Neural cell (in vitro differentiated cells): Measurements from ENCODE around the gene C16orf89. TPM values are rescaled to one million over a fixed set of nuclear protein-coding genes. Genes with fewer than 3 reads are reported as not detected.
A peak's percentile ranks its signal among the peaks of the same experiment; 100 is the strongest.
"Not testable (repeated sequence)": the region's sequence is repeated elsewhere in the genome, so short reads cannot be mapped to it uniquely, and the experiment has no call there.

Source experiments
- H2AFZ ChIP-seq: fragments of 200-600, 300-800 bp; sonication (generic), shearing (Covaris generic); 2 replicates; pipeline ENCODE4 v1.6.0; 2014; ENCODE audit warnings: low read depth, mild to moderate bottlenecking, antibody characterized with exemption, low read length, moderate library complexity
- H3F3A ChIP-seq: fragments of 200-600 bp; shearing (Covaris generic); 2 replicates; pipeline ENCODE4 v1.6.1; 2016; ENCODE audit warnings: mild to moderate bottlenecking, moderate library complexity, mixed read lengths, antibody characterized with exemption, low read length; ENCODE audit not compliant: insufficient read depth, poor library complexity, severe bottlenecking
- H3K27ac ChIP-seq: fragments of 200-600, 300-800 bp; sonication (generic), shearing (Covaris generic); 2 replicates; pipeline ENCODE4 v1.5.1; 2014; ENCODE audit warnings: mild to moderate bottlenecking, low read length, moderate library complexity
- H3K27me3 ChIP-seq: fragments of 300-800, 200-600 bp; sonication (generic), shearing (Covaris generic); 2 replicates; pipeline ENCODE4 v1.6.0; 2014; ENCODE audit warnings: mild to moderate bottlenecking, low read depth, low read length, moderate library complexity; ENCODE audit not compliant: insufficient read depth
- H3K36me3 ChIP-seq: fragments of 300-800, 200-600 bp; sonication (generic), shearing (Covaris generic); 2 replicates; pipeline ENCODE4 v1.5.1; 2014; ENCODE audit warnings: mild to moderate bottlenecking, antibody characterized with exemption, low read length, moderate library complexity; ENCODE audit not compliant: insufficient read depth
- H3K4me2 ChIP-seq: fragments of 300-800, 200-600 bp; sonication (generic), shearing (Covaris generic); 2 replicates; pipeline ENCODE4 v1.6.0; 2014; ENCODE audit warnings: mild to moderate bottlenecking, low read length
- H3K4me3 ChIP-seq: fragments of 300-800, 200-600 bp; sonication (generic), shearing (Covaris generic); 2 replicates; pipeline ENCODE4 v1.5.1; 2014; ENCODE audit warnings: mild to moderate bottlenecking, low read length, moderate library complexity
- H3K79me2 ChIP-seq: fragments of 200-600 bp; shearing (Covaris generic); replicated peaks from 2 replicates; pipeline ENCODE4 v1.6.0; 2014; ENCODE audit warnings: mild to moderate bottlenecking, low read length, moderate library complexity; ENCODE audit not compliant: insufficient read depth
- H3K9ac ChIP-seq: fragments of 300-800, 200-600 bp; sonication (generic), shearing (Covaris generic); 2 replicates; pipeline ENCODE4 v1.6.1; 2016; ENCODE audit warnings: mild to moderate bottlenecking, low read length, mixed read lengths
- H3K9me2 ChIP-seq: fragments of 200-600 bp; shearing (Covaris generic); 2 replicates; pipeline ENCODE4 v1.6.1; 2016; ENCODE audit warnings: mild to moderate bottlenecking, low read length, mixed read lengths; ENCODE audit not compliant: insufficient read depth
- H3K9me3 ChIP-seq: fragments of 200-600, 300-800 bp; sonication (generic), shearing (Covaris generic); 2 replicates; pipeline ENCODE4 v1.6.1; 2016; ENCODE audit warnings: mild to moderate bottlenecking, mixed run types, low read length, moderate library complexity, mixed read lengths
- H4K20me1 ChIP-seq: fragments of 200-600 bp; shearing (Covaris generic); 2 replicates; pipeline ENCODE4 v1.6.1; 2016; ENCODE audit warnings: mild to moderate bottlenecking, mixed run types; ENCODE audit not compliant: insufficient read depth
- EP300 ChIP-seq: fragments of 450-650 bp; conservative IDR thresholded peaks from 2 replicates; pipeline ENCODE4 v1.6.1; 2014; ENCODE audit warnings: antibody characterized with exemption, mild to moderate bottlenecking, moderate library complexity; ENCODE audit not compliant: poor library complexity, severe bottlenecking
- EZH2 ChIP-seq: fragments of 200-600, 300-800 bp; shearing (Covaris generic), sonication (generic); IDR thresholded peaks from 2 replicates; pipeline ENCODE4 v1.6.1; 2014; ENCODE audit warnings: antibody characterized with exemption, low read length, borderline replicate concordance, mild to moderate bottlenecking; ENCODE audit not compliant: insufficient read depth, poor library complexity, severe bottlenecking
- MXI1 ChIP-seq: fragments of 450-650 bp; conservative IDR thresholded peaks from 2 replicates; pipeline ENCODE4 v1.6.1; 2014; ENCODE audit warnings: antibody characterized with exemption, mild to moderate bottlenecking; ENCODE audit not compliant: poor library complexity, severe bottlenecking
- POLR2AphosphoS5 ChIP-seq: IDR thresholded peaks from 2 replicates; pipeline ENCODE4 v1.6.1; 2012
- RAD21 ChIP-seq: fragments of 450-650 bp; conservative IDR thresholded peaks from 2 replicates; pipeline ENCODE4 v1.6.1; 2014; ENCODE audit warnings: antibody characterized with exemption, mild to moderate bottlenecking, moderate library complexity
- SMC3 ChIP-seq: fragments of 450-650 bp; conservative IDR thresholded peaks from 2 replicates; pipeline ENCODE4 v1.6.1; 2014; ENCODE audit warnings: antibody characterized with exemption, mild to moderate bottlenecking, moderate library complexity; ENCODE audit not compliant: poor library complexity
- TAF1 ChIP-seq: IDR thresholded peaks from 2 replicates; pipeline ENCODE4 v1.6.1; 2012; ENCODE audit warnings: low read depth
- polyA plus RNA-seq: library from polyadenylated mRNA; depleted of rRNA; stranded (reverse); fragments of >200 nt; gene quantifications from 2 replicates; pipeline ENCODE4 v1.2.3, GENCODE V29; 2014
- TF ChIP-seq, protein P1 (sequence below): IDR thresholded peaks from 2 replicates; pipeline ENCODE4 v1.6.1; 2012; ENCODE audit warnings: borderline replicate concordance
- TF ChIP-seq, protein P2 (sequence below): fragments of 450-650 bp; IDR thresholded peaks from 2 replicates; pipeline ENCODE4 v1.5.1; 2014; ENCODE audit warnings: antibody characterized with exemption, mild to moderate bottlenecking, moderate library complexity; ENCODE audit not compliant: poor library complexity, severe bottlenecking

Gene C16orf89
- polyA plus RNA-seq, 1 donor from 2014 or later, result not detected

DNA sequence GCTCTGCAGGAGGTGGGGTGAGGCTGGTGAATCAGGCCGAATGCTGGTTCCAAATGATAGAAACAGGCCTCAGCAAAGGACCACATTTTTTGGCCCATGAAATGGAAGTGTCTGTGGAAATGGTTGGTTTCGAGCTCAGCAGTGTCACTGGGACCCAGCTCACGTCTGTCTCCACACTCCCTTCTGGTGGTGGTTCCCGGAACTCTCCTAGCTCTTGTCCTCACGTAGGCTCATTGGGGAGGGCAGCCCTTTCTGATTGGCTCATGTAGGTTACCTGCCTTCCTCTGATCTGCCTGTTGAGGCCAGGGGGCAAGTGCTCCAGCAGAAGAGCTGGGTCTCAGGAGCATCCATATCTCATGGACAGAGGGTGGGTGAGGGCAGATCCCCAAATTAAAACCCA is 9.9 kb upstream of the C16orf89 start:
- Histone ChIP-seq H3K4me2 (no peak overlapping the region), H3K27me3 (no peaks in the 10 kb centered on the region), H2AFZ (no peak overlapping the region), H3K4me3 (no peak overlapping the region), H3K27ac (no peak overlapping the region), H3K36me3 (no peaks in the 10 kb centered on the region), H3K79me2 (no peaks in the 10 kb centered on the region), H3F3A (no peaks in the 10 kb centered on the region), H3K9ac (no peak overlapping the region), H4K20me1 (no peaks in the 10 kb centered on the region), H3K9me2 (no peaks in the 10 kb centered on the region), H3K9me3 (no peaks in the 10 kb centered on the region)
- TF ChIP-seq, protein P1, sequence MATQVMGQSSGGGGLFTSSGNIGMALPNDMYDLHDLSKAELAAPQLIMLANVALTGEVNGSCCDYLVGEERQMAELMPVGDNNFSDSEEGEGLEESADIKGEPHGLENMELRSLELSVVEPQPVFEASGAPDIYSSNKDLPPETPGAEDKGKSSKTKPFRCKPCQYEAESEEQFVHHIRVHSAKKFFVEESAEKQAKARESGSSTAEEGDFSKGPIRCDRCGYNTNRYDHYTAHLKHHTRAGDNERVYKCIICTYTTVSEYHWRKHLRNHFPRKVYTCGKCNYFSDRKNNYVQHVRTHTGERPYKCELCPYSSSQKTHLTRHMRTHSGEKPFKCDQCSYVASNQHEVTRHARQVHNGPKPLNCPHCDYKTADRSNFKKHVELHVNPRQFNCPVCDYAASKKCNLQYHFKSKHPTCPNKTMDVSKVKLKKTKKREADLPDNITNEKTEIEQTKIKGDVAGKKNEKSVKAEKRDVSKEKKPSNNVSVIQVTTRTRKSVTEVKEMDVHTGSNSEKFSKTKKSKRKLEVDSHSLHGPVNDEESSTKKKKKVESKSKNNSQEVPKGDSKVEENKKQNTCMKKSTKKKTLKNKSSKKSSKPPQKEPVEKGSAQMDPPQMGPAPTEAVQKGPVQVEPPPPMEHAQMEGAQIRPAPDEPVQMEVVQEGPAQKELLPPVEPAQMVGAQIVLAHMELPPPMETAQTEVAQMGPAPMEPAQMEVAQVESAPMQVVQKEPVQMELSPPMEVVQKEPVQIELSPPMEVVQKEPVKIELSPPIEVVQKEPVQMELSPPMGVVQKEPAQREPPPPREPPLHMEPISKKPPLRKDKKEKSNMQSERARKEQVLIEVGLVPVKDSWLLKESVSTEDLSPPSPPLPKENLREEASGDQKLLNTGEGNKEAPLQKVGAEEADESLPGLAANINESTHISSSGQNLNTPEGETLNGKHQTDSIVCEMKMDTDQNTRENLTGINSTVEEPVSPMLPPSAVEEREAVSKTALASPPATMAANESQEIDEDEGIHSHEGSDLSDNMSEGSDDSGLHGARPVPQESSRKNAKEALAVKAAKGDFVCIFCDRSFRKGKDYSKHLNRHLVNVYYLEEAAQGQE, result no peak
- TF ChIP-seq EP300 (no peak), MXI1 (no peak), EZH2 (no peak), SMC3 (no peak), POLR2AphosphoS5 (no peak), TAF1 (no peak), RAD21 (no peak)
- TF ChIP-seq, protein P2, sequence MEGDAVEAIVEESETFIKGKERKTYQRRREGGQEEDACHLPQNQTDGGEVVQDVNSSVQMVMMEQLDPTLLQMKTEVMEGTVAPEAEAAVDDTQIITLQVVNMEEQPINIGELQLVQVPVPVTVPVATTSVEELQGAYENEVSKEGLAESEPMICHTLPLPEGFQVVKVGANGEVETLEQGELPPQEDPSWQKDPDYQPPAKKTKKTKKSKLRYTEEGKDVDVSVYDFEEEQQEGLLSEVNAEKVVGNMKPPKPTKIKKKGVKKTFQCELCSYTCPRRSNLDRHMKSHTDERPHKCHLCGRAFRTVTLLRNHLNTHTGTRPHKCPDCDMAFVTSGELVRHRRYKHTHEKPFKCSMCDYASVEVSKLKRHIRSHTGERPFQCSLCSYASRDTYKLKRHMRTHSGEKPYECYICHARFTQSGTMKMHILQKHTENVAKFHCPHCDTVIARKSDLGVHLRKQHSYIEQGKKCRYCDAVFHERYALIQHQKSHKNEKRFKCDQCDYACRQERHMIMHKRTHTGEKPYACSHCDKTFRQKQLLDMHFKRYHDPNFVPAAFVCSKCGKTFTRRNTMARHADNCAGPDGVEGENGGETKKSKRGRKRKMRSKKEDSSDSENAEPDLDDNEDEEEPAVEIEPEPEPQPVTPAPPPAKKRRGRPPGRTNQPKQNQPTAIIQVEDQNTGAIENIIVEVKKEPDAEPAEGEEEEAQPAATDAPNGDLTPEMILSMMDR, result no peak

DNA sequence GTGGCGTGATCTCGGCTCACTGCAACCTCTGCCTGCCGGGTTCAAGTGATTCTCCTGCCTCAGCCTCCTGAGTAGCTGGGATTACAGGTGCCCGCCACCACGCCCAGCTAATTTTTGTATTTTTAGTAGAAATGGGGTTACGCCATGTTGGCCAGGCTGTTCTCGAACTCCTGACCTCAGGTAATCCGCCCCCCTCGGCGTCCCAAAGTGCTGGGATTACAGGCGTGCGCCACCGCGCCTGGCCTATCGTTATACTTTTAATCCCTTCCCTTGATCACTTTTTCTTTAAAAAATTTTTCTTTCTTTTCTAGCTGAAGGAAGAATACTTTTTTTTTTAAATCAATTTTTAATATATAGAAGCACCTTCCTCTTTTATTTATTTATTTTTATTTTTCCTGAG is 8.0 kb upstream of the C16orf89 start:
- H3K4me3 ChIP-seq, H3K9me2 ChIP-seq, H3K4me2 ChIP-seq, H3K79me2 ChIP-seq, H3F3A ChIP-seq, H4K20me1 ChIP-seq, H2AFZ ChIP-seq, H3K27ac ChIP-seq, H3K36me3 ChIP-seq, H3K27me3 ChIP-seq, H3K9ac ChIP-seq, H3K9me3 ChIP-seq: not testable (repeated sequence)

- no peak for TF ChIP-seq MXI1
- TF ChIP-seq EP300, result no peak
- TF ChIP-seq SMC3, result no peak
- TF ChIP-seq RAD21, result no peak
- no peak for TF ChIP-seq POLR2AphosphoS5
- TF ChIP-seq EZH2, result no peak
- TF ChIP-seq, protein P2, result no peak
- TF ChIP-seq TAF1, result no peak
- TF ChIP-seq, protein P1, result no peak
- no peak overlapping the region for H3K4me2 ChIP-seq
- H3K27me3 ChIP-seq, result no peaks in the 10 kb centered on the region
- no peaks in the 10 kb centered on the region for H3K9me2 ChIP-seq
- H4K20me1 ChIP-seq, result no peaks in the 10 kb centered on the region
- H3K79me2 ChIP-seq, result no peaks in the 10 kb centered on the region
- H2AFZ ChIP-seq, result no peak overlapping the region
- H3K9ac ChIP-seq, result no peak overlapping the region
- H3K27ac ChIP-seq, result no peak overlapping the region
- H3K4me3 ChIP-seq, result peak overlapping the region; percentile 73
- no peaks in the 10 kb centered on the region for H3K9me3 ChIP-seq
- H3F3A ChIP-seq, result no peaks in the 10 kb centered on the region
- no peaks in the 10 kb centered on the region for H3K36me3 ChIP-seq
Observed at GRCh38 chr16:5073279-5073629, 7.5 kb upstream of the C16orf89 start.
